HFF-Myc (cell line): ENCODE results near the gene PACRG.

Experiments used
- DNase-seq: peaks from one replicate; pipeline ENCODE4 v3.0.0-alpha.2; 2011; ENCODE audit warnings: low read depth; ENCODE audit errors: extremely low read depth
- H3K4me3 ChIP-seq: replicated peaks from 2 replicates; pipeline ENCODE4 v1.5.1; 2011; ENCODE audit warnings: low read depth, mild to moderate bottlenecking, control low read depth, low read length
- TF ChIP-seq, protein P1 (sequence below): IDR thresholded peaks from 2 replicates; pipeline ENCODE4 v1.5.1; 2012; ENCODE audit warnings: mild to moderate bottlenecking, low read depth, low read length, control low read depth; ENCODE audit errors: missing control alignments

The PACRG gene

GRCh38 chr6:163356743-163357142 lies 629.0 kb downstream of the PACRG start:
- TF ChIP-seq, protein P1, sequence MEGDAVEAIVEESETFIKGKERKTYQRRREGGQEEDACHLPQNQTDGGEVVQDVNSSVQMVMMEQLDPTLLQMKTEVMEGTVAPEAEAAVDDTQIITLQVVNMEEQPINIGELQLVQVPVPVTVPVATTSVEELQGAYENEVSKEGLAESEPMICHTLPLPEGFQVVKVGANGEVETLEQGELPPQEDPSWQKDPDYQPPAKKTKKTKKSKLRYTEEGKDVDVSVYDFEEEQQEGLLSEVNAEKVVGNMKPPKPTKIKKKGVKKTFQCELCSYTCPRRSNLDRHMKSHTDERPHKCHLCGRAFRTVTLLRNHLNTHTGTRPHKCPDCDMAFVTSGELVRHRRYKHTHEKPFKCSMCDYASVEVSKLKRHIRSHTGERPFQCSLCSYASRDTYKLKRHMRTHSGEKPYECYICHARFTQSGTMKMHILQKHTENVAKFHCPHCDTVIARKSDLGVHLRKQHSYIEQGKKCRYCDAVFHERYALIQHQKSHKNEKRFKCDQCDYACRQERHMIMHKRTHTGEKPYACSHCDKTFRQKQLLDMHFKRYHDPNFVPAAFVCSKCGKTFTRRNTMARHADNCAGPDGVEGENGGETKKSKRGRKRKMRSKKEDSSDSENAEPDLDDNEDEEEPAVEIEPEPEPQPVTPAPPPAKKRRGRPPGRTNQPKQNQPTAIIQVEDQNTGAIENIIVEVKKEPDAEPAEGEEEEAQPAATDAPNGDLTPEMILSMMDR = no peak
- DNase-seq = no peak
- no peak overlapping the region for H3K4me3 ChIP-seq

- TF ChIP-seq, protein P1 = no peak
- DNase-seq = no peak
- H3K4me3 ChIP-seq = no peak overlapping the region
Measured at GRCh38 chr6:163364641-163365040, 636.9 kb downstream of the PACRG start.
